G401 (cell line): ENCODE measurements around the gene ARSG. TPM values are rescaled to one million over a fixed set of nuclear protein-coding genes. Genes with fewer than 3 reads are reported as not detected.

Experiments
- total RNA-seq: library from RNA; depleted of rRNA; stranded (reverse); fragments of >200 nt; shearing (Covaris generic); gene quantifications from 2 replicates; pipeline ENCODE4 v1.2.3, GENCODE V29; 2014; rRNA removed

The ARSG gene
- total RNA-seq, 1 experiment from 2014 or later = 4.3 TPM

Other genes starting within 250 kb of the ARSG start
- gene AMZ2, start 43.5 kb upstream of the ARSG start, total RNA-seq = 142 and 144 TPM in 2 replicates
- gene SLC16A6, start 368 bp upstream of the ARSG start, total RNA-seq = 0.31 and 0.37 TPM in 2 replicates
- gene WIPI1, start 166.0 kb downstream of the ARSG start, total RNA-seq = 19.4 and 35.3 TPM in 2 replicates
- 130 and 156 TPM in 2 replicates for gene PRKAR1A, start 220.9 kb downstream of the ARSG start, total RNA-seq